Measurements from ENCODE around the gene PYM1.

DNA sequence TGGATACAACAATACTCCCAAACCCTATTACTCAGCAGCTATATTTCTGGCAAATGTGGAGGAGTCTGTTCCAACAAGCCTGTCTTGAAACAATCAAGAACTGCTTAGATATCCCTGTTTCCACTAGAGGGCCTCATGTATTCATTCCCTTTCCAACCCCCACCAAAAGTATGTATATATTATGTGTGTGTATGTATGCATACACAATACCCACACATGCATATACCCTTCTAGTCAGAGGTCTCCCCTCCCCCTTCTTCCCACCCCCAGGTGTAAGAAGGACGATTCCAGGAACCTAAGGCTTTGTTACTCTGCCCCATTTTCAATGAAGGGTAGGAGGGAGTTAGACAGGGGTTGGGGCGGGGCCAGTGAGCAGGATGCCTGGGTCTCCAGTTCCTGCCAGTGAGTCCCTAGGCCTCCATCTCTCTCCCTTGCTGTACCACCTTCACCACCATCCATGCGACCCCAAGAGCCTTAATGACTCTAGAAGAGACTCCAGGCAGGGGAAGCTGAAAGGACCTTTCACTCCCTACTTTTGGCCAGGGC lies 3.1 kb upstream of the PYM1 start, which contains the start of gene DGKA:
- TF ChIP-seq POLR2AphosphoS5 (IDR thresholded peaks at IDR 0.05) (no peak), EZH2 (IDR thresholded peaks at IDR 0.05; ENCODE audit: borderline replicate concordance, insufficient read depth, low read length, poor library complexity, severe bottlenecking) (no peak), EP300 (conservative IDR thresholded peaks at IDR 0.05; ENCODE audit: poor library complexity, severe bottlenecking) (no peak), TAF1 (IDR thresholded peaks at IDR 0.05; ENCODE audit: low read depth) (no peak), RAD21 (conservative IDR thresholded peaks at IDR 0.05) (peak; percentile 55)
- TF ChIP-seq, protein P1, sequence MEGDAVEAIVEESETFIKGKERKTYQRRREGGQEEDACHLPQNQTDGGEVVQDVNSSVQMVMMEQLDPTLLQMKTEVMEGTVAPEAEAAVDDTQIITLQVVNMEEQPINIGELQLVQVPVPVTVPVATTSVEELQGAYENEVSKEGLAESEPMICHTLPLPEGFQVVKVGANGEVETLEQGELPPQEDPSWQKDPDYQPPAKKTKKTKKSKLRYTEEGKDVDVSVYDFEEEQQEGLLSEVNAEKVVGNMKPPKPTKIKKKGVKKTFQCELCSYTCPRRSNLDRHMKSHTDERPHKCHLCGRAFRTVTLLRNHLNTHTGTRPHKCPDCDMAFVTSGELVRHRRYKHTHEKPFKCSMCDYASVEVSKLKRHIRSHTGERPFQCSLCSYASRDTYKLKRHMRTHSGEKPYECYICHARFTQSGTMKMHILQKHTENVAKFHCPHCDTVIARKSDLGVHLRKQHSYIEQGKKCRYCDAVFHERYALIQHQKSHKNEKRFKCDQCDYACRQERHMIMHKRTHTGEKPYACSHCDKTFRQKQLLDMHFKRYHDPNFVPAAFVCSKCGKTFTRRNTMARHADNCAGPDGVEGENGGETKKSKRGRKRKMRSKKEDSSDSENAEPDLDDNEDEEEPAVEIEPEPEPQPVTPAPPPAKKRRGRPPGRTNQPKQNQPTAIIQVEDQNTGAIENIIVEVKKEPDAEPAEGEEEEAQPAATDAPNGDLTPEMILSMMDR (IDR thresholded peaks at IDR 0.05; ENCODE audit: poor library complexity, severe bottlenecking) = peak; percentile 68
- TF ChIP-seq, protein P2, sequence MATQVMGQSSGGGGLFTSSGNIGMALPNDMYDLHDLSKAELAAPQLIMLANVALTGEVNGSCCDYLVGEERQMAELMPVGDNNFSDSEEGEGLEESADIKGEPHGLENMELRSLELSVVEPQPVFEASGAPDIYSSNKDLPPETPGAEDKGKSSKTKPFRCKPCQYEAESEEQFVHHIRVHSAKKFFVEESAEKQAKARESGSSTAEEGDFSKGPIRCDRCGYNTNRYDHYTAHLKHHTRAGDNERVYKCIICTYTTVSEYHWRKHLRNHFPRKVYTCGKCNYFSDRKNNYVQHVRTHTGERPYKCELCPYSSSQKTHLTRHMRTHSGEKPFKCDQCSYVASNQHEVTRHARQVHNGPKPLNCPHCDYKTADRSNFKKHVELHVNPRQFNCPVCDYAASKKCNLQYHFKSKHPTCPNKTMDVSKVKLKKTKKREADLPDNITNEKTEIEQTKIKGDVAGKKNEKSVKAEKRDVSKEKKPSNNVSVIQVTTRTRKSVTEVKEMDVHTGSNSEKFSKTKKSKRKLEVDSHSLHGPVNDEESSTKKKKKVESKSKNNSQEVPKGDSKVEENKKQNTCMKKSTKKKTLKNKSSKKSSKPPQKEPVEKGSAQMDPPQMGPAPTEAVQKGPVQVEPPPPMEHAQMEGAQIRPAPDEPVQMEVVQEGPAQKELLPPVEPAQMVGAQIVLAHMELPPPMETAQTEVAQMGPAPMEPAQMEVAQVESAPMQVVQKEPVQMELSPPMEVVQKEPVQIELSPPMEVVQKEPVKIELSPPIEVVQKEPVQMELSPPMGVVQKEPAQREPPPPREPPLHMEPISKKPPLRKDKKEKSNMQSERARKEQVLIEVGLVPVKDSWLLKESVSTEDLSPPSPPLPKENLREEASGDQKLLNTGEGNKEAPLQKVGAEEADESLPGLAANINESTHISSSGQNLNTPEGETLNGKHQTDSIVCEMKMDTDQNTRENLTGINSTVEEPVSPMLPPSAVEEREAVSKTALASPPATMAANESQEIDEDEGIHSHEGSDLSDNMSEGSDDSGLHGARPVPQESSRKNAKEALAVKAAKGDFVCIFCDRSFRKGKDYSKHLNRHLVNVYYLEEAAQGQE (IDR thresholded peaks at IDR 0.05; ENCODE audit: borderline replicate concordance) = no peak
